ENCODE measurements around the gene MAP2. TPM values are rescaled to one million over a fixed set of nuclear protein-coding genes. Genes with fewer than 3 reads are reported as not detected.

The MAP2 gene
- total and polyA plus RNA-seq, 2 donors (not counting 3 experiments of a cell fraction or from before 2014, with no cell fraction given) = 19.4 to 46.1 TPM

GRCh38 chr2:209727077-209727476 is 303.2 kb downstream of the MAP2 start:
- Histone ChIP-seq H3K4me1 (ENCODE audit: control insufficient read depth, extremely low read depth, insufficient read depth, low read length) (no peaks in the 10 kb centered on the region), H3K27ac (ENCODE audit: insufficient read depth, low read depth, low read length) (no peak overlapping the region), H3K9me1 (replicated peaks; ENCODE audit: control insufficient read depth, extremely low read depth, insufficient read depth, low read length) (no peaks in the 10 kb centered on the region), H3K9me3 (replicated peaks; ENCODE audit: control insufficient read depth, insufficient read depth, low read length) (no peaks in the 10 kb centered on the region), H3K4me3 (replicated peaks in 1 of 3; ENCODE audit: insufficient read depth in 1 of 3, low read depth in 1 of 3, low read length in 3 of 3) (no peak overlapping the region), H4K20me1 (replicated peaks; ENCODE audit: control insufficient read depth, extremely low read depth, insufficient read depth, low read length) (no peaks in the 10 kb centered on the region), H2AFZ (ENCODE audit: low read depth, low read length) (no peak overlapping the region), H3K79me2 (ENCODE audit: control insufficient read depth, insufficient read depth, low read length) (no peaks in the 10 kb centered on the region), H3K9ac (replicated peaks; ENCODE audit: extremely low read depth, insufficient read depth, low read length) (no peak overlapping the region), H3K36me3 (ENCODE audit: control insufficient read depth in 2 of 2, extremely low read depth in 1 of 2, insufficient read depth in 2 of 2, low read length in 2 of 2) (no peaks in the 10 kb centered on the region), H3K27me3 (ENCODE audit: control insufficient read depth in 2 of 2, insufficient read depth in 2 of 2, low read length in 2 of 2) (no peaks in the 10 kb centered on the region), H3K4me2 (ENCODE audit: insufficient read depth, low read length) (no peak overlapping the region)
- dilution Hi-C loops (cut with MboI; ENCODE audit: extremely low pct_ligation_motif_present, low sequenced_read_pairs) = no loop called here
- TF ChIP-seq MYC (IDR thresholded peaks at IDR 0.05; ENCODE audit: low read depth, low read length) (no peak), FOS (IDR thresholded peaks at IDR 0.05; ENCODE audit: borderline replicate concordance, insufficient read depth, low read length) (no peak), POLR2A (IDR thresholded peaks at IDR 0.05; ENCODE audit: low read depth, low read length) (no peak), GATA2 (IDR thresholded peaks at IDR 0.05; ENCODE audit: insufficient read depth, insufficient read length, low read depth, low read length) (no peak), POLR2AphosphoS5 (IDR thresholded peaks at IDR 0.05; ENCODE audit: insufficient read depth, low read depth, low read length) (no peak), MAX (IDR thresholded peaks at IDR 0.05; ENCODE audit: insufficient read depth, insufficient read length) (no peak), EZH2 (IDR thresholded peaks at IDR 0.05; ENCODE audit: borderline replicate concordance, low read depth, low read length, severe bottlenecking) (no peak)
- TF ChIP-seq, protein P1, sequence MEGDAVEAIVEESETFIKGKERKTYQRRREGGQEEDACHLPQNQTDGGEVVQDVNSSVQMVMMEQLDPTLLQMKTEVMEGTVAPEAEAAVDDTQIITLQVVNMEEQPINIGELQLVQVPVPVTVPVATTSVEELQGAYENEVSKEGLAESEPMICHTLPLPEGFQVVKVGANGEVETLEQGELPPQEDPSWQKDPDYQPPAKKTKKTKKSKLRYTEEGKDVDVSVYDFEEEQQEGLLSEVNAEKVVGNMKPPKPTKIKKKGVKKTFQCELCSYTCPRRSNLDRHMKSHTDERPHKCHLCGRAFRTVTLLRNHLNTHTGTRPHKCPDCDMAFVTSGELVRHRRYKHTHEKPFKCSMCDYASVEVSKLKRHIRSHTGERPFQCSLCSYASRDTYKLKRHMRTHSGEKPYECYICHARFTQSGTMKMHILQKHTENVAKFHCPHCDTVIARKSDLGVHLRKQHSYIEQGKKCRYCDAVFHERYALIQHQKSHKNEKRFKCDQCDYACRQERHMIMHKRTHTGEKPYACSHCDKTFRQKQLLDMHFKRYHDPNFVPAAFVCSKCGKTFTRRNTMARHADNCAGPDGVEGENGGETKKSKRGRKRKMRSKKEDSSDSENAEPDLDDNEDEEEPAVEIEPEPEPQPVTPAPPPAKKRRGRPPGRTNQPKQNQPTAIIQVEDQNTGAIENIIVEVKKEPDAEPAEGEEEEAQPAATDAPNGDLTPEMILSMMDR (IDR thresholded peaks at IDR 0.05; ENCODE audit: extremely low read depth in 1 of 2, insufficient read depth in 1 of 2, low read depth in 1 of 2, low read length in 2 of 2) = no peak
- intact Hi-C loops (cut with micrococcal nuclease) = no loop called here
- FAIRE-seq (no peak), DNase-seq (ENCODE audit: low read depth, low spot score) (no peak)
- no TSS peak for BruUV-seq (replicated peaks)
- ChIA-PET POLR2A (no interaction called here), CTCF (no interaction called here)

All from endothelial cell of umbilical vein (primary cell).